ENCODE results near the gene CUL4A. TPM values are rescaled to one million over a fixed set of nuclear protein-coding genes. Genes with fewer than 3 reads are reported as not detected.
"Not testable (repeated sequence)": the region's sequence is repeated elsewhere in the genome, so short reads cannot be mapped to it uniquely, and the experiment has no call there.

Gene CUL4A
- total and polyA plus RNA-seq, 3 experiments from 2014 or later, result 67.4 to 87.3 (median 82.5) TPM

DNA sequence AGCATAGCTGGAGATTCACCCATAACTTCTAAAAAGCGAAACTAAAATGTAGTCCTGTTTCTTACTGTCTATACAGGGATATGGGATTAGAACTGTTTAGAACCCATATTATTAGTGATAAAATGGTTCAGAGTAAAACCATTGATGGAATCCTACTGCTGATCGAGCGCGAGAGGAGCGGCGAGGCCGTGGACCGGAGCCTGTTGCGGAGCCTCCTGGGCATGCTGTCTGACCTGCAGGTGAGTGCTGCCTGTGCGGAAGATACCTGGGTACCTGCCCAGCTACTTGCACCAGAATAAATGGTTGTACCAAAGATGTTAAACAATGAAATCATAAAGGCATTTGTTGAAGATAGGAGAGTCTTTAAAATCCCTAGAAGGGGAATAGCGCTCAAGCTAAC, 23.7 kb downstream of the CUL4A start:
- DNase-seq, result no peak
- peak overlapping the region in 2 of 8 donors; percentile 13 to 45 for H3K27ac Mint-ChIP-seq
- POLR2A ChIA-PET, result no interaction called here
- H3K4me1 Mint-ChIP-seq, result peaks cover 0 to 2% (median 0%) of the 10 kb centered on the region in 3 donors
- H3K4me1 ChIP-seq (ENCODE audit: insufficient read depth, low read length), result no peaks in the 10 kb centered on the region
- CTCF ChIA-PET, result no interaction called here
- no peak overlapping the region for H3K27ac ChIP-seq (ENCODE audit: low read depth, low read length)
- no peaks in the 10 kb centered on the region for H3K9me3 ChIP-seq (ENCODE audit: low read length)
- peaks cover 9 to 91% (median 30%) of the 10 kb centered on the region in 3 donors for H3K36me3 Mint-ChIP-seq
- H3K4me3 Mint-ChIP-seq, result no peak overlapping the region
- H3K36me3 ChIP-seq (ENCODE audit: insufficient read depth, low read length), result peaks cover 46% of the 10 kb centered on the region
- no peaks in the 10 kb centered on the region for H3K9me3 Mint-ChIP-seq
- peaks cover 0 to 2% of the 10 kb centered on the region in 2 donors for H3K27me3 Mint-ChIP-seq
- H3K27me3 ChIP-seq (ENCODE audit: insufficient read depth, low read length, poor library complexity, severe bottlenecking), result no peaks in the 10 kb centered on the region
- H3K4me3 ChIP-seq (ENCODE audit: low read length), result no peak overlapping the region

GRCh38 chr13:113238536-113238935, 29.1 kb downstream of the CUL4A start:
- Histone ChIP-seq H3K4me1 (ENCODE audit: insufficient read depth, low read length) (no peaks in the 10 kb centered on the region), H3K4me3 (ENCODE audit: low read length) (no peak overlapping the region), H3K27ac (ENCODE audit: low read depth, low read length) (no peak overlapping the region), H3K9me3 (ENCODE audit: low read length) (no peaks in the 10 kb centered on the region), H3K36me3 (ENCODE audit: insufficient read depth, low read length) (peaks cover 52% of the 10 kb centered on the region), H3K27me3 (ENCODE audit: insufficient read depth, low read length, poor library complexity, severe bottlenecking) (no peaks in the 10 kb centered on the region)
- Mint-ChIP-seq H3K27me3 (no peaks in the 10 kb centered on the region), H3K36me3 (peaks cover 0 to 88% (median 29%) of the 10 kb centered on the region in 3 donors), H3K27ac (no peak overlapping the region), H3K4me1 (peaks cover 0 to 2% (median 0%) of the 10 kb centered on the region in 3 donors), H3K9me3 (no peaks in the 10 kb centered on the region), H3K4me3 (no peak overlapping the region)
- ChIA-PET CTCF (no interaction called here), POLR2A (no interaction called here)
- no peak for DNase-seq

DNA sequence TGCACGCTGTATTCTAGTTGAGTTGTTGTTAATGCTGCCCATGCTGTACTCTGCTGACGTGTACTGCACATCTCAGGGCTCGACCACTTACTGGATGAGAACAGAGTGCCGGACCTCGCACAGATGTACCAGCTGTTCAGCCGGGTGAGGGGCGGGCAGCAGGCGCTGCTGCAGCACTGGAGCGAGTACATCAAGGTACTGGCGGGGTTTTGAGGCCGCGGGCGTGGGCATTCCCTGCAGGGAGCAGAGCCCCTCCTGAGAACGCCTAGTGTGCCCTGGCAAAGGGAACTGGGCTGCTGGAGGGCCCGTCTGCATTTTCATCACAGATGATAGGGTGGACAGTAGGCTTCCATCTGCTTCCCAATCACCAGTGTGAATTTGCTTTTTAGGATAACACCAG, 29.9 kb downstream of the CUL4A start:
- H3K27ac Mint-ChIP-seq, result peak overlapping the region in 1 of 8 donors; percentile 57
- no peak overlapping the region for H3K27ac ChIP-seq (ENCODE audit: low read depth, low read length)
- CTCF ChIA-PET, result no interaction called here

GRCh38 chr13:113239986-113240385, 30.6 kb downstream of the CUL4A start:
- H3K27me3 Mint-ChIP-seq, result no peaks in the 10 kb centered on the region
- no peaks in the 10 kb centered on the region for H3K9me3 Mint-ChIP-seq
- H3K4me1 Mint-ChIP-seq, result peaks cover 0 to 4% (median 0%) of the 10 kb centered on the region in 3 donors
- no peaks in the 10 kb centered on the region for H3K4me1 ChIP-seq (ENCODE audit: insufficient read depth, low read length)
- no peak overlapping the region for H3K4me3 Mint-ChIP-seq
- H3K9me3 ChIP-seq (ENCODE audit: low read length), result no peaks in the 10 kb centered on the region
- H3K4me3 ChIP-seq (ENCODE audit: low read length), result no peak overlapping the region
- CTCF ChIA-PET, result no interaction called here
- no peak for DNase-seq
- peaks cover 1 to 89% (median 30%) of the 10 kb centered on the region in 3 donors for H3K36me3 Mint-ChIP-seq
- H3K27ac Mint-ChIP-seq, result peak overlapping the region in 2 of 8 donors; percentile 23 to 81
- H3K27ac ChIP-seq (ENCODE audit: low read depth, low read length), result no peak overlapping the region
- peaks cover 56% of the 10 kb centered on the region for H3K36me3 ChIP-seq (ENCODE audit: insufficient read depth, low read length)
- H3K27me3 ChIP-seq (ENCODE audit: insufficient read depth, low read length, poor library complexity, severe bottlenecking), result no peaks in the 10 kb centered on the region
- POLR2A ChIA-PET, result no interaction called here

More for the DNA sequence above, 29.9 kb downstream of the CUL4A start:
- DNase-seq, result no peak
- Mint-ChIP-seq H3K9me3 (no peaks in the 10 kb centered on the region), H3K27me3 (no peaks in the 10 kb centered on the region), H3K4me3 (no peak overlapping the region), H3K4me1 (peaks cover 0 to 4% (median 0%) of the 10 kb centered on the region in 3 donors), H3K36me3 (peaks cover 0 to 88% (median 30%) of the 10 kb centered on the region in 3 donors)
- H3K4me1 ChIP-seq (ENCODE audit: insufficient read depth, low read length), result no peaks in the 10 kb centered on the region
- POLR2A ChIA-PET, result no interaction called here
- no peak overlapping the region for H3K4me3 ChIP-seq (ENCODE audit: low read length)
- H3K9me3 ChIP-seq (ENCODE audit: low read length), result no peaks in the 10 kb centered on the region
- no peaks in the 10 kb centered on the region for H3K27me3 ChIP-seq (ENCODE audit: insufficient read depth, low read length, poor library complexity, severe bottlenecking)
- H3K36me3 ChIP-seq (ENCODE audit: insufficient read depth, low read length), result peaks cover 55% of the 10 kb centered on the region

DNA sequence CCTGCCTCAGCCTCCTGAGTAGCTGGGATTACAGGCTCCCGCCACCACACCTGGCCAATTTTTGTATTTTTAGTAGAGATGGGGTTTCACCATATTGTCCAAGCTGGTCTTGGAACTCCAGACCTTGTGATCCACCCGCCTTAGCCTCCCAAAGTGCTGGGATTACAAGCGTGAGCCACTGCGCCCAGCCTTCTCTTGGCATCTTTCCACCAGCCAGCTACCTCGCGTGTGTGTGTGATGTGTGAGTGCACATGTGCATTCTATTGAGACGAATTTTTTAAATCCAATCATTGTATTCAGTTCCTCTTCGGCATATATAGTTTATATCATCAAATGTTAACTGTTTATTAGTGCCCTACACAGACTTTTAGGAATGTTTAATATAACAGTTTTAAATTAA, 32.2 kb downstream of the CUL4A start:
- peaks cover 7 to 91% (median 34%) of the 10 kb centered on the region in 3 donors for H3K36me3 Mint-ChIP-seq
- H3K27ac Mint-ChIP-seq; H3K27ac ChIP-seq (ENCODE audit: low read depth, low read length); H3K27me3 Mint-ChIP-seq; H3K27me3 ChIP-seq (ENCODE audit: insufficient read depth, low read length, poor library complexity, severe bottlenecking); POLR2A ChIA-PET; H3K4me3 Mint-ChIP-seq; H3K4me1 ChIP-seq (ENCODE audit: insufficient read depth, low read length); H3K9me3 Mint-ChIP-seq; H3K4me3 ChIP-seq (ENCODE audit: low read length); H3K9me3 ChIP-seq (ENCODE audit: low read length); DNase-seq; H3K4me1 Mint-ChIP-seq: not testable (repeated sequence)
- H3K36me3 ChIP-seq (ENCODE audit: insufficient read depth, low read length), result peaks cover 65% of the 10 kb centered on the region
- CTCF ChIA-PET, result interaction anchor here (1.5 kb wide), 1 partner anchor 152 kb away, joined by 4 read pairs; no protein-coding TSS in a partner anchor

DNA sequence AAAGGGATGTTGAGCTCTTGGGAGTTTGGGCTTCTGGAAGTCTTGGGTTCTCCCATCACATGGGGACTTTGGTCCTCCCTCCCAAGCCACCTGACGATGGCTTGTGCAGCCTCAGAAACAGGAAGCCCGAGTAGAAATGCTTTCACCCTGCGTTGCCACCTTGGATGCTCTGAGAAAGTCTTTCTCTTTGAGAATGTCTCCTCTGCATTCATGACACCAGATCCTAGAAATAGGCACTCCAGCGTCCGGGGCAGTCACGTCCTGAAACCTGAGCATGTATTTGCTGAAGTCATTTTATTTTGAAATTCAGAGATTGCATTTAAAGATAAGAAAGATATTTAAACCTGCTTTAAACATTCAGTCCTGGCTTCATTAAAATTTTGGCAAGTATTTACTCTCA, 34.4 kb downstream of the CUL4A start:
- no peaks in the 10 kb centered on the region for H3K9me3 ChIP-seq (ENCODE audit: low read length)
- no peak overlapping the region for H3K4me3 Mint-ChIP-seq
- POLR2A ChIA-PET, result no interaction called here
- no peak overlapping the region for H3K27ac ChIP-seq (ENCODE audit: low read depth, low read length)
- H3K4me3 ChIP-seq (ENCODE audit: low read length), result no peak overlapping the region
- H3K36me3 ChIP-seq (ENCODE audit: insufficient read depth, low read length), result peaks cover 70% of the 10 kb centered on the region
- no peaks in the 10 kb centered on the region for H3K9me3 Mint-ChIP-seq
- H3K4me1 Mint-ChIP-seq, result peaks cover 0 to 1% (median 0%) of the 10 kb centered on the region in 3 donors
- H3K27ac Mint-ChIP-seq, result no peak overlapping the region
- DNase-seq, result no peak
- no peaks in the 10 kb centered on the region for H3K27me3 ChIP-seq (ENCODE audit: insufficient read depth, low read length, poor library complexity, severe bottlenecking)
- CTCF ChIA-PET, result no interaction called here
- H3K4me1 ChIP-seq (ENCODE audit: insufficient read depth, low read length), result no peaks in the 10 kb centered on the region
- no peaks in the 10 kb centered on the region for H3K27me3 Mint-ChIP-seq
- peaks cover 7 to 97% (median 35%) of the 10 kb centered on the region in 3 donors for H3K36me3 Mint-ChIP-seq

- Mint-ChIP-seq H3K27ac (peak overlapping the region in 3 of 8 donors; percentile 7 to 36 (median 14)), H3K36me3 (peaks cover 10 to 97% (median 38%) of the 10 kb centered on the region in 3 donors), H3K9me3 (no peaks in the 10 kb centered on the region), H3K4me1 (peaks cover 0 to 1% (median 0%) of the 10 kb centered on the region in 3 donors), H3K27me3 (no peaks in the 10 kb centered on the region), H3K4me3 (no peak overlapping the region)
- ChIA-PET CTCF (no interaction called here), POLR2A (no interaction called here)
- H3K36me3 ChIP-seq (ENCODE audit: insufficient read depth, low read length), result peaks cover 69% of the 10 kb centered on the region
- H3K27me3 ChIP-seq (ENCODE audit: insufficient read depth, low read length, poor library complexity, severe bottlenecking), result no peaks in the 10 kb centered on the region
- H3K4me3 ChIP-seq (ENCODE audit: low read length), result no peak overlapping the region
- H3K27ac ChIP-seq (ENCODE audit: low read depth, low read length), result no peak overlapping the region
- no peaks in the 10 kb centered on the region for H3K9me3 ChIP-seq (ENCODE audit: low read length)
- no peak for DNase-seq
- H3K4me1 ChIP-seq (ENCODE audit: insufficient read depth, low read length), result no peaks in the 10 kb centered on the region
These were observed 36.7 kb downstream of the CUL4A start for GRCh38 chr13:113245849-113246796.

DNA sequence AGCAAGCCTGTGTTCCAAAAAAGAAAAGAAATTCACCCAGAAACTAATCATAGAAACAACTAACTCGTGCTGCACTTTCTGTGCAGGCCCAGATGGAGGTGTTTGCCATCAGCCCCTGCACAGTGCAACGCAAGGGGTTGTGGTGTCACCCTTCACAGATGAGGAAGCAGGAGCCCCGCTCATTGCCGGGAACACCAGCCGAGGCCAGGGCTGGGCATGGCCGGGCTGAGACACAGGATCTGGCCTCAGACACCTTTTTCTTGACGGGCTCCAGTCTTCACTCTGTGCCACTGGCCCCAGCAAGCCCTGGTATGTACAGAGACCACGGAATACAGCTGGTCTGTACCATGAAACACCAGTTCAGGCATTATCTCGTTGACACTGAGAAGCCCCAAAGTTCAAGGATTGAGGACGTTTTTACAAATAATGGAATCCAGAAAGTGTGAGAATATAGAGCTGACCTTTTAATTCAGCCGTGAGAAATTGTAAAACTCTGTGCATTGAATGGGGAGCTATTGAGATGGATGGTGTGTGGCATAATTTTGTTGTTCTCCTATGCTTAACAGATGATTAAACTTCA, 43.2 kb downstream of the CUL4A start:
- H3K4me3 Mint-ChIP-seq, result no peak overlapping the region
- H3K36me3 ChIP-seq (ENCODE audit: insufficient read depth, low read length), result peaks cover 54% of the 10 kb centered on the region
- no peak overlapping the region for H3K27ac ChIP-seq (ENCODE audit: low read depth, low read length)
- DNase-seq, result no peak
- H3K27ac Mint-ChIP-seq, result no peak overlapping the region
- ChIA-PET POLR2A (no interaction called here), CTCF (interaction anchor here (0.9 kb wide), 1 partner anchor 23 kb away, joined by 3 read pairs; no protein-coding TSS in a partner anchor)
- H3K36me3 Mint-ChIP-seq, result peaks cover 22 to 90% (median 30%) of the 10 kb centered on the region in 3 donors
- H3K9me3 Mint-ChIP-seq, result no peaks in the 10 kb centered on the region
- no peaks in the 10 kb centered on the region for H3K9me3 ChIP-seq (ENCODE audit: low read length)
- H3K4me1 Mint-ChIP-seq, result peaks cover 0 to 1% (median 0%) of the 10 kb centered on the region in 3 donors
- H3K27me3 Mint-ChIP-seq, result no peaks in the 10 kb centered on the region
- H3K27me3 ChIP-seq (ENCODE audit: insufficient read depth, low read length, poor library complexity, severe bottlenecking), result no peaks in the 10 kb centered on the region
- no peaks in the 10 kb centered on the region for H3K4me1 ChIP-seq (ENCODE audit: insufficient read depth, low read length)
- no peak overlapping the region for H3K4me3 ChIP-seq (ENCODE audit: low read length)

All from CD8-positive, alpha-beta memory T cell (primary cell).